Lower leg skin (tissue), 4 donors: ENCODE results near the gene NFIA. TPM values are rescaled to one million over a fixed set of nuclear protein-coding genes. Genes with fewer than 3 reads are reported as not detected.

ENCODE experiments used
- DNase-seq, 2 donors: peaks; one replicate each; pipeline ENCODE4 v3.0.0-alpha.2; 2019; ENCODE audit warnings: low spot score in 2 of 2
- H3K4me3 ChIP-seq: fragments of 200-600 bp; sonication (generic); 2 replicates; pipeline ENCODE4 v1.5.1; 2017; ENCODE audit warnings: mild to moderate bottlenecking, low read depth; ENCODE audit not compliant: poor library complexity, severe bottlenecking
- CTCF ChIP-seq, 3 donors: fragments of 450-650 bp; IDR thresholded peaks; one replicate each; pipeline ENCODE4 v1.5.1; 2016; ENCODE audit warnings: antibody characterized with exemption in 3 of 3, mild to moderate bottlenecking in 3 of 3, moderate library complexity in 2 of 3
- POLR2A ChIP-seq, 2 donors: fragments of 450-650 bp; IDR thresholded peaks; one replicate each; pipeline ENCODE4 v1.6.1; 2016 to 2017; ENCODE audit warnings: antibody characterized with exemption in 2 of 2, mild to moderate bottlenecking in 1 of 2, moderate library complexity in 1 of 2
- WGBS, 2 donors: methylation state at CpG; one replicate each; pipeline ENCODE4 v1.1.5; 2018; 5-methylcytosine and 5-hydroxymethylcytosine counted together
- intact Hi-C: fragments of 100-400 bp; cut with DNase I; formaldehyde crosslinking; loops from one replicate; pipeline ENCODE4 v1.15.0; 2023; ENCODE audit warnings: low total_unique reads
- total RNA-seq, 4 donors: library from RNA; depleted of rRNA; stranded (reverse); fragments of >200 nt; gene quantifications; one replicate each; pipeline ENCODE4 v1.1.0, GENCODE V29; 2016

NFIA gene
- total RNA-seq, 4 donors from 2014 or later: 26.0 to 32.5 (median 30.3) TPM

- WGBS, 2 donors: 54 to 67% methylated on average over 3 of the region's 3 CpGs
- H3K4me3 ChIP-seq: no peak overlapping the region
- intact Hi-C loops: loop anchor here (5.0 kb wide), 1 partner anchor 405 kb away; no protein-coding TSS in a partner anchor
- TF ChIP-seq CTCF (IDR thresholded peaks at IDR 0.05) (no peak), POLR2A (IDR thresholded peaks at IDR 0.05) (no peak)
- DNase-seq: no peak
Observed at GRCh38 chr1:61047061-61047460, 35.3 kb upstream of the NFIA start.

- TF ChIP-seq CTCF (IDR thresholded peaks at IDR 0.05) (peak in 1 of 3 donors; percentile 89), POLR2A (IDR thresholded peaks at IDR 0.05) (no peak)
- peak overlapping the region; percentile 77 for H3K4me3 ChIP-seq
- peak; percentile 94 to 99 for DNase-seq
- intact Hi-C loops: loop anchor here (5.0 to 10.0 kb wide), 2 partner anchors 285 to 402 kb away; no protein-coding TSS in a partner anchor
- 0 to 1% methylated on average over 10 to 34 of the region's 48 CpGs for WGBS, 2 donors
Observed at GRCh38 chr1:61049850-61050540, 32.4 kb upstream of the NFIA start.

- WGBS, 2 donors: 0 to 2% methylated on average over 54 to 59 of the region's 85 CpGs
- peak in 1 of 2 donors; percentile 92 for DNase-seq
- no peak for TF ChIP-seq POLR2A (IDR thresholded peaks at IDR 0.05)
- no peak for TF ChIP-seq CTCF (IDR thresholded peaks at IDR 0.05)
- intact Hi-C loops: loop anchor here (10.0 kb wide), 1 partner anchor 284 kb away; no protein-coding TSS in a partner anchor
- peak overlapping the region; percentile 77 for H3K4me3 ChIP-seq
Observed at GRCh38 chr1:61050541-61051442, 31.6 kb upstream of the NFIA start.

GRCh38 chr1:61051443-61051718, 31.0 kb upstream of the NFIA start:
- intact Hi-C loops: loop anchor here (10.0 kb wide), 1 partner anchor 283 kb away; no protein-coding TSS in a partner anchor
- WGBS, 2 donors: 35 to 37% methylated on average over 4 of the region's 4 CpGs
- no peak overlapping the region for H3K4me3 ChIP-seq
- DNase-seq: no peak
- TF ChIP-seq POLR2A (IDR thresholded peaks at IDR 0.05) (no peak), CTCF (IDR thresholded peaks at IDR 0.05) (no peak)

GRCh38 chr1:61051719-61052394, 30.5 kb upstream of the NFIA start:
- no peak for TF ChIP-seq POLR2A (IDR thresholded peaks at IDR 0.05)
- TF ChIP-seq CTCF (IDR thresholded peaks at IDR 0.05): no peak
- intact Hi-C loops: loop anchor here (10.0 kb wide), 1 partner anchor 283 kb away; no protein-coding TSS in a partner anchor
- no peak overlapping the region for H3K4me3 ChIP-seq
- 80 to 86% methylated on average over 23 of the region's 23 CpGs for WGBS, 2 donors
- peak in 1 of 2 donors; percentile 90 for DNase-seq
